ENCODE measurements around the gene ZFX.

- TF ChIP-seq CTCF (IDR thresholded peaks at IDR 0.05) (no peak), POLR2A (IDR thresholded peaks at IDR 0.05) (no peak)
These were observed 37.0 kb downstream of the ZFX start for GRCh38 chrX:24186483-24186882.

All from testis (tissue), 2 donors.